ENCODE results near the gene DCPS. TPM values are rescaled to one million over a fixed set of nuclear protein-coding genes. Genes with fewer than 3 reads are reported as not detected.
"Not testable (repeated sequence)": the region's sequence is repeated elsewhere in the genome, so short reads cannot be mapped to it uniquely, and the experiment has no call there.

Gene DCPS
- total and polyA plus RNA-seq, 2 of the 4 experiments (the other 2 are of a cell fraction), result 19.7 to 34.8 TPM

- H3K4me2 ChIP-seq (ENCODE audit: low read depth, low read length); H3K14ac ChIP-seq (replicated peaks; ENCODE audit: low read depth, low read length); H2AK9ac ChIP-seq (replicated peaks; ENCODE audit: low read depth, low read length, poor library complexity); H3K4ac ChIP-seq (ENCODE audit: low read depth, low read length); H2AK5ac ChIP-seq (ENCODE audit: low read depth, low read length); H2BK5ac ChIP-seq (ENCODE audit: low read depth, low read length, poor library complexity, severe bottlenecking); POLR2A ChIA-PET (ENCODE audit: unreplicated experiment); H2BK120ac ChIP-seq (ENCODE audit: low read depth, low read length); H3K27ac ChIP-seq (ENCODE audit: insufficient read depth, low read length); H2BK15ac ChIP-seq (ENCODE audit: low read depth, low read length); H3K9me1 ChIP-seq (ENCODE audit: insufficient read depth, low read length); H2AFZ ChIP-seq (replicated peaks; ENCODE audit: low read length, poor library complexity); H3K36me3 ChIP-seq (ENCODE audit: control insufficient read depth, insufficient read depth, low read length); ATAC-seq (ENCODE audit: low read depth); H3K4me1 ChIP-seq (ENCODE audit: control insufficient read depth, insufficient read depth, low read length); H4K8ac ChIP-seq (ENCODE audit: low read depth in 2 of 2, low read length in 2 of 2); H3K23ac ChIP-seq (ENCODE audit: low read depth, low read length); H3K56ac ChIP-seq (ENCODE audit: extremely low read depth, insufficient read depth, low read length); intact Hi-C loops (cut with micrococcal nuclease); H3K18ac ChIP-seq (ENCODE audit: low read depth, low read length); H3K4me3 ChIP-seq (ENCODE audit: insufficient read depth, low read depth, low read length); H2BK20ac ChIP-seq (ENCODE audit: low read depth, low read length); CTCF ChIA-PET; H4K5ac ChIP-seq (ENCODE audit: low read depth, low read length); DNase-seq; H4K91ac ChIP-seq (ENCODE audit: insufficient read depth, low read depth, low read length); in situ Hi-C loops (cut with MboI; ENCODE audit: low sequenced_read_pairs); H3K27me3 ChIP-seq (ENCODE audit: control insufficient read depth, insufficient read depth, low read length); H3K9ac ChIP-seq (ENCODE audit: low read depth, low read length); BruUV-seq (replicated peaks); H4K20me1 ChIP-seq (ENCODE audit: insufficient read depth, low read length); dilution Hi-C loops (cut with HindIII; ENCODE audit: low sequenced_read_pairs, unreplicated experiment); H3K9me3 ChIP-seq (ENCODE audit: control insufficient read depth, insufficient read depth, low read length): not testable (repeated sequence)
- H3K79me1 ChIP-seq (ENCODE audit: low read depth in 1 of 2, low read length in 2 of 2), result peaks cover 13 to 24% of the 10 kb centered on the region in 2 experiments
- no CpG with 5 or more reads among the region's 4 CpGs for WGBS, 2 experiments (ENCODE audit: extremely low coverage in 2 of 2, insufficient read length in 1 of 2)
These were observed 78.8 kb downstream of the DCPS start for GRCh38 chr11:126382641-126383040.

Measured in IMR-90 (cell line).